GM18502 (cell line): Measurements from ENCODE around the gene BSPRY.

Experiments used
- ATAC-seq: cut with Tn5 transposase; IDR thresholded peaks from one replicate; pipeline ENCODE4 v1.9.1; 2021; ENCODE audit warnings: mild to moderate bottlenecking; ENCODE audit not compliant: unreplicated experiment, poor library complexity

BSPRY gene

GRCh38 chr9:113349445-113350094 lies at the start of gene BSPRY:
Gene BSPRY, plus strand, starts transcription at chr9:113349541. Its CDS starts 39 bp downstream, at chr9:113349580.
- peak; percentile 39 for ATAC-seq

DNA sequence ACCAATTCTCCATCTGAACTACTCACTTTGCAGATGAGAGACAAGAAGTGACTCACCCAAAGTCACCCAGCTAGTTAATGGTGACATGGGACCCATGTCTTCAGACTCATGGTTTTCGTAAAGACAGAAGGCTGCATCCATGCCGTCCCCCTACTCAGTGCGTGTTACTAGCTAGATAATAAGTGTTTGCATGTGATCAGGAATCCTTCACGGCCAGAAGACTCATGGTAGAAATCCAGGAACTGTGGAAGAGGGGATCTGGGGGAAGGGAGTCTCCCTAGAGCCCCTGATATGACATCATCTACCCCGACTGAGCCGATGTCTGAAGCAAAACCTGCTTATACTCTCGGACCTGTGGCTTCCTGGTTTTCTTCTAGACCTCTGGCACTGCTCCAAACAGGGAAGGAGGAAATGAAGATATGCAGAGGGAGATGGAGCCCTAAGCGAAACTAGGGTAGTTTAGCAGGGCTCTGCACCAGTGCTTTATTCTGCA lies 49.5 kb upstream of the BSPRY start:
- no peak for ATAC-seq

DNA sequence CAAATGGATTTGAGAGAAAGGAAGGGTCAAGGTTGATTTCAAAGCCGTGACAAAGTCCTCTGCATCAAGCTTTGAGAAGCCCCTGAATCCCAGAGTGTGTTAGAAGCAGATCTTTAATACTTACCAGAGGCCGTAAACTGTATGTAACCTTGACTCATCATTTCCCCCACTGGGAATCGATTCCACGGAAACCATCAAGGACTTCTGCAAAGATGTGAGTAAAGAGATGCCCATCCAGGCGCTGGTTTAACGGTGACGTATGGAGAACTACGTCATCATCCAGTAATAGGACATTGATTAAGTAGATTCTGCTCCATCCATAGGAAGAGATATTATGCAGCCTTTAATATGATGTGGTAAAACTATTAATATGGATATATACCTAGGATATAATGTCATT lies 47.8 kb upstream of the BSPRY start:
- no peak for ATAC-seq

GRCh38 chr9:113302792-113303418 lies 46.4 kb upstream of the BSPRY start, which contains the start of gene RNF183:
Gene RNF183, minus strand, starts transcription at chr9:113303376. Its CDS starts 5,192 bp downstream, at chr9:113298184.
- no peak for ATAC-seq

- ATAC-seq, result no peak
These were observed 42.8 kb upstream of the BSPRY start for GRCh38 chr9:113306566-113306965.

GRCh38 chr9:113307396-113307975 lies 41.9 kb upstream of the BSPRY start:
- no peak for ATAC-seq

- no peak for ATAC-seq
These were observed 40.0 kb upstream of the BSPRY start for GRCh38 chr9:113309204-113309813.

- ATAC-seq, result no peak
These were observed 38.8 kb upstream of the BSPRY start for GRCh38 chr9:113310538-113310937.

DNA sequence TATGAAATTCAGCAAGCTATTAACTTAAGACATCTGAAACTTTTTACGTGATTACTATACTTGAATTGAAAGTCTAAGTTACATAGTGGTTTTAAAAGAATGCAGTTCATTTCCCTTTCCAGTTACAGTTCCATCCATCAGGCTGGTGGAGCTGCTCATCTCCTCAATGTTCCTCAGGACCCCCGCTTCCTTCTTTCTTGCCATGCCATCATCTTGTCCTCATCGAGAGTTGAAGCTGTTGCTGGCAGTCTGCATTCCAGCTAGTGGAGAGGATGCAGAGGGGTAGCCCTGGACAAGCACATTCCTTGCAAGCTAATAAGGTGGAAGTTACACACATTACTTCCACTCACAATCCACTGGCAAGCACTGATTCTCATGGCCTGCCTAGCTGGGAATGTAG lies 37.4 kb upstream of the BSPRY start:
- no peak for ATAC-seq

- no peak for ATAC-seq
These were observed 36.1 kb upstream of the BSPRY start for GRCh38 chr9:113313261-113313660.

DNA sequence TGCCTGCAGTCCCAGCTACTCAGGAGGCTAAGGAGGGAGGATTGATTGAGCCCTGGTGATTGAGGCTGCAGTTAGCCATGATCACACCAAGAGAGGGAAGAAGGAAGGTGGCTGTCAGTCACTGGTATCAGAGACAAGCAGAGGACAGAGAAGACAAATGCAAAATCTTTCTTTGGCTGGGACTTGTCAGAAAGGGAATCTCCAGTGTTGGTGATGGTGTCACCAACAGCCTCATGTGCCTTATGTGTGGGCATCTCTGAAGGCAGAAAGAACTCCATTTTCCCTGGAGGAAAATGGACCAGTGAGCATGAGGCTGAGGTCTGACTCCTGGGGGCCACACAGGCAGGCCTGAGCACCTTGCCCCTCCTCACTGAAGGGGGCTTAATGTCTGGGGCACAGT lies 34.1 kb upstream of the BSPRY start:
- ATAC-seq, result no peak

- ATAC-seq, result no peak
These were observed 33.3 kb upstream of the BSPRY start for GRCh38 chr9:113316030-113316429.

- no peak for ATAC-seq
These were observed 31.6 kb upstream of the BSPRY start for GRCh38 chr9:113317777-113318176.

GRCh38 chr9:113319054-113319453 lies 30.3 kb upstream of the BSPRY start:
- ATAC-seq, result no peak

DNA sequence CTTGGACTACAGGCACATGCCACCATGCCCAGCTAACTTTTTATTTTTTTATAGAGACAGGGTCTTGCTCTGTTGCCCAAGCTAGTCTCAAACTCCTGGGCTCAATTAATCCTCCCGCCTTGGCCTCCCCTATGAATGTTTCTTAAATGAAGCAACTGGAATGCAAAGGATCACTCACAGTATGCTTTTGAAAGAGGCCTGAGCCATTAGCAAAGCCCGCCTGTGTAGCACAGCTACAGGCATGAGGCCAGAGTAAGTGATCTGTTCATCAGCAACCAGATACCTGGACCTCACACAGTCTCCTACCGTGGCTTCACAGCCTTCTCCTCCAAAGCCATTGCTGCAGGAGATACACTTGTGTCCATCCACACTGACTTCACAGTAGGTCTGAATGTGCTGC lies 29.3 kb upstream of the BSPRY start:
- ATAC-seq, result no peak

DNA sequence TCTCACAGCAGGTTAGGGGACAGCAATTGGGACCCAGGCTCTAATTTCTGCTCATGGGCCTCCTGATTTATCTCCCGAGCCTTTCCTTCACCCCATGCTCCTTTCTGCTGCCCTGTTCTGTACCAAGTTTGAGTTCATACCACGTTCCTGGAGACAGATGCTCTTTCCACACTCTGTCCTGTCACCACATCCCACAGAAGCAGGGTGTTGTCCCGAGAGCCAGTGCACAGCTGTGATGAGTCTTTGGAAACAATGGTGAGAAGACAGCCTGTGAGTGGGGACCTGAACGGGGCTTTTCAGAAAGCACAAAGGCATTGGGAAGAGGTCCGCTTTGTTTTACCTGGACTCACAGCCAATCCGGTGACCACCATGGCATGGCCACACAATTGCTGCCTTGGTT lies 26.7 kb upstream of the BSPRY start:
- no peak for ATAC-seq

DNA sequence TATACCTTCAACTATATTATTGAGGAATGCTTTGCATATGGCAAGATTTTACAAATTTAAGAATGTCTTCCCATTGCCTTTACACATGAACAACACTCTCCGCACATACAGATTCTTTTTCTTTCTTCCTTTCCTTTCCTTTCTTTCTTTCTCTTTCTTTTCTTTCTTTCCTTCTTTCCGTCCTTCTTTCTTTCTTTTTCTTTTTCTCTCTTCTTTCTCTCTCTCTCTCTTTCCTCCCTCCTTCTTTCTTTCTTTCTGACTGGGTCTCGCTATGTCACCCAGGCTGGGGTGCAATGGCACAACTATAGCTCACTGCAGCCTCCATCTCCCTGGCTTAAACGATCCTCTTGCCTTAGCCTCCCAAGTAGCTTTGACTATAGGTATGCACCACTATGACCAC lies 23.1 kb upstream of the BSPRY start:
- no peak for ATAC-seq

- ATAC-seq, result no peak
These were observed 21.1 kb upstream of the BSPRY start for GRCh38 chr9:113328045-113328782.

DNA sequence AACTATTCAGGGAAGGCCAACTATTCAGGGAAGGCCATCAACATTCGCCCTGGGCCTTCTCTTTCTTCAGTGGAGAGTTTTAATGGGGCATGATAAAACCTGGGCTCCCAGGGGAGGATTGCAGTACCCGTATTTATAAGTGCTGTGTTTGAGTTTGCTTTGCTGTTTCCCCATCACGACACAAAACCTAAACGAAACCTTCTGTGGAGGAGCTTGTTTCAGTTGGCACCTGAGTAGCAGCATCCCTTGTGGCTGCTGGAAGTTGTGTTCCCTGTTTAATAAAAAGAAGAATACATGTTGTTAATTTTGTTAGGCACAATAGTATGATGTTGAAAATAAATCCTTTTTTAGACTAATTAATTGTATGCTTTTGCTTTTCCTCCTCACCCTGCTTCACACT lies 17.6 kb upstream of the BSPRY start:
- ATAC-seq, result no peak

GRCh38 chr9:113337714-113338113 lies 11.6 kb upstream of the BSPRY start:
- ATAC-seq, result no peak
